Transverse colon (tissue), 4 donors: ENCODE measurements around the gene ENDOD1.

Source experiments
- CTCF ChIP-seq, 5 experiments: fragments of 200-600 bp in 3 of 5; fragments of 450-650 bp in 2 of 5; sonication (generic) in 3 of 5; IDR thresholded peaks; 1 replicate in 2 of 5; 2 replicates in 3 of 5; pipeline ENCODE4 v1.5.1; 2016 to 2017; ENCODE audit warnings: antibody characterized with exemption in 5 of 5, inconsistent platforms in 3 of 5, mild to moderate bottlenecking in 2 of 5, moderate library complexity in 1 of 5
- POLR2A ChIP-seq: fragments of 450-650 bp; IDR thresholded peaks from one replicate; pipeline ENCODE4 v1.6.1; 2016; ENCODE audit warnings: antibody characterized with exemption, mild to moderate bottlenecking, moderate library complexity
- POLR2AphosphoS5 ChIP-seq, 3 donors: sonication (generic); formaldehyde crosslinking; IDR thresholded peaks; one replicate each; pipeline ENCODE4 v1.6.1; 2016; ENCODE audit warnings: antibody characterized with exemption in 3 of 3

- TF ChIP-seq CTCF (IDR thresholded peaks at IDR 0.05) (no peak), POLR2AphosphoS5 (IDR thresholded peaks at IDR 0.05) (no peak), POLR2A (no peak)
Measured at GRCh38 chr11:95103701-95104100, 14.1 kb downstream of the ENDOD1 start.
